OCI-LY3 (cell line): ENCODE data around the gene RARG.

Experiments
- EZH2phosphoT487 ChIP-seq: fragments of 200-600 bp; shearing (Covaris generic); IDR thresholded peaks from 2 replicates; pipeline ENCODE4 v1.6.1; 2018; ENCODE audit warnings: antibody characterized with exemption, mixed run types, low read depth
- TF ChIP-seq, protein P1 (sequence below): fragments of 200-600, 300-600 bp; sonication (generic); IDR thresholded peaks from 2 replicates; pipeline ENCODE4 v1.5.1; 2014; ENCODE audit warnings: antibody characterized with exemption, low read length, low read depth

DNA sequence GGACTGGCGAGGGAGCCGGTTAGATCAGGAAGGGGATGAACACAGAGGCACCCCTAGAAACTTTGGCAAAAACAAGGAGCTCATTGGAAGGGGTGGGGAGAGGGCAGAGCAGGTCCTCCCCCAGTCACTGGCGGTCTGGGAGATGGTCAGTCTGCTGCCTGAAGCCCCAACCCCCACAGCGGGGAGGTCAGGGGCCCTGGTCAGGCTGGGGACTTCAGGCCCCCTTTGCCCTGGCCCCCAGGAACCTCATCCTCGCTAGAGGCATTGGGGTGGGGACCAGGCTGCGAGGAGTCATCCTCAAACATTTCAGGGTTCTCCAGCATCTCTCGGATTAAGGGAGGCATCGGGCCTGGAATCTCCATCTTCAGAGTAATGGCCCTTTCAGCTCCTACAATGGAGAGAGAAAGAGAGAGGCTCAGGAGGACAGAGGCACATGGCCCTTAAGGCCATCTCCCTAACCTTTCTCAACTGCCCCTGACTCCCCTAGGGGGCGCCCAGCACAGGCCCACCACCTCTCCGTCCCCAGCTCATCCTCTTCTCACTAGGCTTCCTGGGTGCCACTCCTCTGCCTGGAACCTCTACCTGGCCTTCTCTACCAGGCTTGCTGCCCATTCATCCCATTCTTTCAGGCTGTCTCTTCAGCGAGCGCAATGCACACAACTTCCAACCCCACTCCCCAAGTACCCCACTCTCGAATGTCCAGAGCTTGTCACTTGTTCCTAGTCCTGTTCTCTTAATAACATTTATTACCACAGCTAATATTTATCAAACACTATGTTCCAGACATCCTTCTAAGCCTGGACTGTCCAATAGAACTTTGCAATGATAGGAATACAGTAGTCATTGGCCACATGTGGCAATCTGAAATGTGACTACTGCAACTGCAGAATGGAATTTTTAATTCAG is 20.3 kb downstream of the RARG start:
- TF ChIP-seq, protein P1, sequence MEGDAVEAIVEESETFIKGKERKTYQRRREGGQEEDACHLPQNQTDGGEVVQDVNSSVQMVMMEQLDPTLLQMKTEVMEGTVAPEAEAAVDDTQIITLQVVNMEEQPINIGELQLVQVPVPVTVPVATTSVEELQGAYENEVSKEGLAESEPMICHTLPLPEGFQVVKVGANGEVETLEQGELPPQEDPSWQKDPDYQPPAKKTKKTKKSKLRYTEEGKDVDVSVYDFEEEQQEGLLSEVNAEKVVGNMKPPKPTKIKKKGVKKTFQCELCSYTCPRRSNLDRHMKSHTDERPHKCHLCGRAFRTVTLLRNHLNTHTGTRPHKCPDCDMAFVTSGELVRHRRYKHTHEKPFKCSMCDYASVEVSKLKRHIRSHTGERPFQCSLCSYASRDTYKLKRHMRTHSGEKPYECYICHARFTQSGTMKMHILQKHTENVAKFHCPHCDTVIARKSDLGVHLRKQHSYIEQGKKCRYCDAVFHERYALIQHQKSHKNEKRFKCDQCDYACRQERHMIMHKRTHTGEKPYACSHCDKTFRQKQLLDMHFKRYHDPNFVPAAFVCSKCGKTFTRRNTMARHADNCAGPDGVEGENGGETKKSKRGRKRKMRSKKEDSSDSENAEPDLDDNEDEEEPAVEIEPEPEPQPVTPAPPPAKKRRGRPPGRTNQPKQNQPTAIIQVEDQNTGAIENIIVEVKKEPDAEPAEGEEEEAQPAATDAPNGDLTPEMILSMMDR: peak; percentile 60
- TF ChIP-seq EZH2phosphoT487: no peak
